Upper lobe of left lung (tissue), 4 donors: Measurements from ENCODE around the gene GATA6.

ENCODE experiments used
- CTCF ChIP-seq, 6 experiments: fragments of 450-650 bp in 4 of 6; fragments of 200-600 bp in 2 of 6; sonication (generic) in 2 of 6; IDR thresholded peaks; one replicate each; pipeline ENCODE4 v1.5.1; 2016 to 2019; ENCODE audit warnings: antibody characterized with exemption in 6 of 6
- EP300 ChIP-seq, 4 donors: sonication (generic); formaldehyde crosslinking; IDR thresholded peaks; one replicate each; pipeline ENCODE4 v1.5.1; 2017; ENCODE audit warnings: antibody characterized with exemption in 4 of 4, control low read depth in 2 of 4
- POLR2A ChIP-seq, 4 donors: fragments of 450-650 bp; IDR thresholded peaks; one replicate each; pipeline ENCODE4 v1.5.1; 2016 to 2017; ENCODE audit warnings: antibody characterized with exemption in 4 of 4, mild to moderate bottlenecking in 2 of 4
- POLR2AphosphoS5 ChIP-seq, 2 donors: sonication (generic); formaldehyde crosslinking; IDR thresholded peaks; one replicate each; pipeline ENCODE4 v1.5.1; 2017; ENCODE audit warnings: antibody characterized with exemption in 2 of 2

GRCh38 chr18:22185771-22186386 is 16.5 kb downstream of the GATA6 start:
- TF ChIP-seq POLR2A (IDR thresholded peaks at IDR 0.05) (no peak), POLR2AphosphoS5 (IDR thresholded peaks at IDR 0.05) (no peak), EP300 (IDR thresholded peaks at IDR 0.05) (no peak), CTCF (IDR thresholded peaks at IDR 0.05) (no peak)
